Mesendoderm (in vitro differentiated cells): ENCODE results near the gene TRAPPC8.

Experiments
- DNase-seq: peaks from one replicate; pipeline ENCODE4 v3.0.0; 2013
- H2AK5ac ChIP-seq: 2 replicates; pipeline ENCODE4 v1.6.1; 2013; ENCODE audit warnings: low read length, inconsistent platforms
- H2BK120ac ChIP-seq: 2 replicates; pipeline ENCODE4 v1.6.1; 2013; ENCODE audit warnings: low read depth, mild to moderate bottlenecking, low read length, moderate library complexity, mixed read lengths
- H2BK15ac ChIP-seq: replicated peaks from 2 replicates; pipeline ENCODE4 v1.6.1; 2013; ENCODE audit warnings: low read depth, mild to moderate bottlenecking, moderate library complexity
- H2BK5ac ChIP-seq: 2 replicates; pipeline ENCODE4 v1.6.1; 2013; ENCODE audit warnings: low read length, inconsistent platforms
- H3K18ac ChIP-seq: 2 replicates; pipeline ENCODE4 v1.6.1; 2013; ENCODE audit warnings: mild to moderate bottlenecking, low read length, mixed read lengths
- H3K23ac ChIP-seq: one replicate; pipeline ENCODE4 v1.6.1; 2013; ENCODE audit warnings: low read length
- H3K27ac ChIP-seq: 2 replicates; pipeline ENCODE4 v1.5.1; 2013; ENCODE audit warnings: low read depth, mild to moderate bottlenecking, inconsistent platforms, low read length, moderate library complexity
- H3K27me3 ChIP-seq: 2 replicates; pipeline ENCODE4 v1.6.1; 2013; ENCODE audit warnings: low read length, control low read depth, mild to moderate bottlenecking, inconsistent platforms; ENCODE audit not compliant: insufficient read depth, poor library complexity
- H3K36me3 ChIP-seq: 2 replicates; pipeline ENCODE4 v1.6.1; 2013; ENCODE audit warnings: low read length, inconsistent platforms; ENCODE audit not compliant: control insufficient read depth, insufficient read depth
- H3K4ac ChIP-seq: one replicate; pipeline ENCODE4 v1.6.1; 2013; ENCODE audit warnings: low read depth, mild to moderate bottlenecking, low read length, moderate library complexity
- H3K4me1 ChIP-seq: 2 replicates; pipeline ENCODE4 v1.6.1; 2013; ENCODE audit warnings: low read depth, low read length, inconsistent platforms; ENCODE audit not compliant: control insufficient read depth
- H3K4me2 ChIP-seq: 2 replicates; pipeline ENCODE4 v1.6.1; 2013; ENCODE audit warnings: low read length
- H3K4me3 ChIP-seq: 2 replicates; pipeline ENCODE4 v1.5.1; 2013; ENCODE audit warnings: mild to moderate bottlenecking, low read length
- H3K56ac ChIP-seq: one replicate; pipeline ENCODE4 v1.6.1; 2013; ENCODE audit warnings: low read length
- H3K79me1 ChIP-seq: 2 replicates; pipeline ENCODE4 v1.6.1; 2013; ENCODE audit warnings: low read length, inconsistent platforms
- H3K79me2 ChIP-seq: 2 replicates; pipeline ENCODE4 v1.6.1; 2013; ENCODE audit warnings: mild to moderate bottlenecking, low read length; ENCODE audit not compliant: control insufficient read depth, insufficient read depth
- H3K9ac ChIP-seq: 2 replicates; pipeline ENCODE4 v1.6.1; 2013; ENCODE audit warnings: low read length, inconsistent platforms
- H4K5ac ChIP-seq: one replicate; pipeline ENCODE4 v1.6.1; 2013; ENCODE audit warnings: low read length
- H4K8ac ChIP-seq: one replicate; pipeline ENCODE4 v1.6.1; 2013; ENCODE audit warnings: low read depth, mild to moderate bottlenecking, control low read depth, low read length, moderate library complexity
- WGBS: extraction: QIAGEN DNeasy Blood & Tissue Kit; methylation state at CpG from one replicate; pipeline ENCODE4 v1.1.7; 2013; ENCODE audit warnings: low lambda C conversion rate, missing lambda C conversion rate; ENCODE audit not compliant: insufficient coverage; ENCODE audit errors: extremely low coverage; 5-methylcytosine and 5-hydroxymethylcytosine counted together

Gene TRAPPC8

DNA sequence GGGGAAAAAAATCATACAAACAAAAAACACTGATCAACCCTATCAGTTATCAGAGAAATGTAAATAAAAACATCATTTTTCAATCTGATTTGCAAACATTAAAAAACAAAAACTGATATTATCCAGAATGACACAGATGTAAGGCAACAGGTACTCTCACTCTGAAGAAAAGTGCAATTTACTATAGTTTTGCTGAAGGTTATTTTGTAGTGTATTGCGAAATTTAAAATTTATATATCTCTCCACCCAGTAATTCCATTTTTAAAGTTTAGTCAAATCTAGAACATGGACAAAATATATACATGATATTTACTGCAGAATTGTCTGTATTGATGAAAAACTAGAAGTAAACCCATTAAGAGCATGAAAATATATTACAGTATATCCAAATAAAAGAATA is 79.8 kb downstream of the TRAPPC8 start:
- no peak overlapping the region for H4K5ac ChIP-seq

GRCh38 chr18:31860488-31860887 is 82.4 kb downstream of the TRAPPC8 start:
- H4K5ac ChIP-seq = no peak overlapping the region
- H2BK15ac ChIP-seq = no peak overlapping the region
- H3K27ac ChIP-seq = no peak overlapping the region
- no peak overlapping the region for H4K8ac ChIP-seq
- no peak overlapping the region for H3K23ac ChIP-seq
- H3K18ac ChIP-seq = no peak overlapping the region
- H2BK120ac ChIP-seq = no peak overlapping the region
- H3K36me3 ChIP-seq = no peaks in the 10 kb centered on the region
- no peaks in the 10 kb centered on the region for H3K27me3 ChIP-seq
- no peak overlapping the region for H2BK5ac ChIP-seq
- H3K79me2 ChIP-seq = no peaks in the 10 kb centered on the region
- H3K4me1 ChIP-seq = no peaks in the 10 kb centered on the region
- H3K4me2 ChIP-seq = no peak overlapping the region
- DNase-seq = no peak
- H3K56ac ChIP-seq = no peak overlapping the region
- H3K4ac ChIP-seq = no peak overlapping the region
- no peak overlapping the region for H3K9ac ChIP-seq
- H3K4me3 ChIP-seq = no peak overlapping the region
- H2AK5ac ChIP-seq = no peak overlapping the region
- H3K79me1 ChIP-seq = no peaks in the 10 kb centered on the region

More for the DNA sequence above, 79.8 kb downstream of the TRAPPC8 start:
- no peak for DNase-seq
- Histone ChIP-seq H3K4me3 (no peak overlapping the region), H3K36me3 (no peaks in the 10 kb centered on the region), H3K79me2 (no peaks in the 10 kb centered on the region), H2BK120ac (no peak overlapping the region), H2BK15ac (no peak overlapping the region), H3K79me1 (no peaks in the 10 kb centered on the region), H3K9ac (no peak overlapping the region), H3K4me1 (no peaks in the 10 kb centered on the region), H3K27me3 (no peaks in the 10 kb centered on the region), H3K27ac (no peak overlapping the region), H2AK5ac (no peak overlapping the region), H3K18ac (no peak overlapping the region), H3K23ac (no peak overlapping the region), H2BK5ac (no peak overlapping the region), H4K8ac (no peak overlapping the region), H3K56ac (no peak overlapping the region), H3K4me2 (no peak overlapping the region), H3K4ac (no peak overlapping the region)
- WGBS = no CpG with 5 or more reads among the region's 1 CpG

DNA sequence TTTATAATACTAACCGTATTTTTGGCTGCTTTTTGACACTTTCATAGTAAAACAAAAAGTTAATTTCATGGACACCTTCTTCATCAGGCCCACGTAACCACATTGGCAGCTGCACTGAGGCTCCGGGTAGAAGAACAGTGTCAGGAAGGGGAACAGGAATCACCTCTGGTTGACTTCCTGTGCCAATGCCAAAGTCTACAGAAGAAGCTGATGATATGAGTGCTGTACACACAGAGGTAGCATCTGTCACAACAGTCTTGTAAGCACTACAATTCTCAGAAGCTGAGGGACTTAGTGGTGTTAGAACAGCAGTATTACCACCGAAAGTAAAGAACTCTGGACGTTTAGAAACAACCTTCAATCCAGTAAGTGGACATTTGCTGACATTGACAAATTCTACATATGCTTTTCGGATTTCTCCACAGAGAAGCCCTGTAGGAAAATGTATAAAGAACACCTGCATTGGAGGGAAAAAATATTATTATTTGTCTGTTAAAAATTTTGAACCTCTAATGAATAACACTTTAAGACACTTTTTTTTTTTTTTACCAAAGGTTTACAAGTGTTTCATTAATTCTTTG is 85.3 kb downstream of the TRAPPC8 start:
- no peaks in the 10 kb centered on the region for H3K4me1 ChIP-seq
- no peak overlapping the region for H3K18ac ChIP-seq
- H3K27me3 ChIP-seq = no peaks in the 10 kb centered on the region
- H2BK120ac ChIP-seq = no peak overlapping the region
- H2BK5ac ChIP-seq = no peak overlapping the region
- no peaks in the 10 kb centered on the region for H3K79me2 ChIP-seq
- no peak overlapping the region for H3K9ac ChIP-seq
- no peak overlapping the region for H3K27ac ChIP-seq
- no peak overlapping the region for H3K4me2 ChIP-seq
- H2AK5ac ChIP-seq = no peak overlapping the region
- H3K56ac ChIP-seq = no peak overlapping the region
- WGBS = no CpG with 5 or more reads among the region's 6 CpGs
- H3K79me1 ChIP-seq = no peaks in the 10 kb centered on the region
- no peak overlapping the region for H4K5ac ChIP-seq
- no peak overlapping the region for H3K4ac ChIP-seq
- no peak overlapping the region for H2BK15ac ChIP-seq
- DNase-seq = no peak
- no peak overlapping the region for H4K8ac ChIP-seq
- H3K4me3 ChIP-seq = no peak overlapping the region
- H3K23ac ChIP-seq = no peak overlapping the region
- H3K36me3 ChIP-seq = no peaks in the 10 kb centered on the region

GRCh38 chr18:31850844-31851243 is 92.1 kb downstream of the TRAPPC8 start:
- Histone ChIP-seq H3K9ac (no peak overlapping the region), H3K79me2 (no peaks in the 10 kb centered on the region), H3K27me3 (no peaks in the 10 kb centered on the region), H4K5ac (no peak overlapping the region), H2BK5ac (no peak overlapping the region), H3K79me1 (no peaks in the 10 kb centered on the region), H3K56ac (no peak overlapping the region), H3K4ac (no peak overlapping the region), H3K23ac (no peak overlapping the region), H3K4me2 (no peak overlapping the region), H2BK15ac (no peak overlapping the region), H3K18ac (no peak overlapping the region), H2AK5ac (no peak overlapping the region), H3K4me1 (no peaks in the 10 kb centered on the region), H3K4me3 (no peak overlapping the region), H3K36me3 (no peaks in the 10 kb centered on the region), H4K8ac (no peak overlapping the region), H3K27ac (no peak overlapping the region), H2BK120ac (no peak overlapping the region)
- DNase-seq = no peak
- WGBS = no CpG with 5 or more reads among the region's 1 CpG

DNA sequence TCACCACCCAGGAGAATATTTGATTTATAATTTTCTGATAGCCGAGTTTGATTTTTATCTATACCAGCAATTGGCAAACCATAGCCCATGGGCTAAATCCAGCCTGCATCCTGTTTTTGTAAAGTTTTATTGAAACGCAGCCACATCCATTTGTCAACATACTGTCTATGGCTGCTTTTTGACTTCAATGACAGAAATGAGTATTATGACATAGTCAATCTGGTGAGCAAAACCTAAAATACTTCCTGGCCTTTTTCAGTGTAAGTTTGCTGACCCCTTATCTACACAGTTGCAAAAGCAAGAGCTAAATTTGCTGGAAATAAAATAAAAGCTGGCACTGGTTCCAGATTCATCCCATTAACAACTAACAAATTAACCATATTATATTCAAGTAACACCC is 102.4 kb downstream of the TRAPPC8 start:
- DNase-seq = no peak
- Histone ChIP-seq H2BK5ac (no peak overlapping the region), H4K5ac (no peak overlapping the region), H3K79me1 (no peaks in the 10 kb centered on the region), H3K36me3 (peaks cover 5% of the 10 kb centered on the region), H2BK120ac (no peak overlapping the region), H3K79me2 (no peaks in the 10 kb centered on the region), H3K27me3 (no peaks in the 10 kb centered on the region), H3K4ac (no peak overlapping the region), H3K18ac (no peak overlapping the region), H2AK5ac (no peak overlapping the region), H3K4me2 (no peak overlapping the region), H2BK15ac (no peak overlapping the region), H3K27ac (no peak overlapping the region), H3K23ac (no peak overlapping the region), H3K4me3 (no peak overlapping the region), H4K8ac (no peak overlapping the region), H3K9ac (no peak overlapping the region), H3K4me1 (no peaks in the 10 kb centered on the region), H3K56ac (no peak overlapping the region)
- no CpG with 5 or more reads among the region's 2 CpGs for whole genome bisulfite sequencing

GRCh38 chr18:31837879-31838278 is 105.0 kb downstream of the TRAPPC8 start:
- Histone ChIP-seq H3K4me2 (no peak overlapping the region), H3K4ac (no peak overlapping the region), H3K27me3 (no peaks in the 10 kb centered on the region), H2BK5ac (no peak overlapping the region), H3K27ac (no peak overlapping the region), H4K8ac (no peak overlapping the region), H3K36me3 (peaks cover 5% of the 10 kb centered on the region), H3K4me1 (no peaks in the 10 kb centered on the region), H3K56ac (no peak overlapping the region), H3K18ac (no peak overlapping the region), H3K9ac (no peak overlapping the region), H4K5ac (no peak overlapping the region), H2BK15ac (no peak overlapping the region), H3K4me3 (no peak overlapping the region), H3K23ac (no peak overlapping the region), H2AK5ac (no peak overlapping the region), H3K79me2 (no peaks in the 10 kb centered on the region), H3K79me1 (no peaks in the 10 kb centered on the region), H2BK120ac (no peak overlapping the region)
- DNase-seq = no peak
- no CpG with 5 or more reads among the region's 3 CpGs for WGBS
